ENCODE data around the gene TRIM67. TPM values are rescaled to one million over a fixed set of nuclear protein-coding genes. Genes with fewer than 3 reads are reported as not detected.
"Not testable (repeated sequence)": the region's sequence is repeated elsewhere in the genome, so short reads cannot be mapped to it uniquely, and the experiment has no call there.

Gene TRIM67
- total RNA-seq, 1 donor from 2014 or later: 0.03 TPM

DNA sequence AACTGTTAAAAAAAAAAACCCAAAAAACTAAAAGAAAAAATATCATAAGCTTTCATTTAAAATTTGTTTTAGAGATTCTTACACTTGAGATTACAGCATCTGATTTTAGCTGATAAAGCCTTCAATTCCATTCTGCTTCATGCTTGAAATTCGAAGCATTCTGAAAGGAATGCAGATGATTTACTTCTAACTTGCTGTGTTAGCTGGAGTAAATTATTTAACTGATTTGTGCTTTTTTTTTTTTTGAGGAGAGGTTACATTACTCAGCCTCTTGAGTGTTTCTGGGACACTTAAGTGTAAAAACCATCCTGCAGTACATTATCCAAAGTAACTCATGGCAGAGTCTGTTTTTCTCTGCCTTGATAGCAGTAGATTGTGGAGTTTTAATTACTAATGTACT is 4.5 kb upstream of the TRIM67 start:
- ATAC-seq: no peak

DNA sequence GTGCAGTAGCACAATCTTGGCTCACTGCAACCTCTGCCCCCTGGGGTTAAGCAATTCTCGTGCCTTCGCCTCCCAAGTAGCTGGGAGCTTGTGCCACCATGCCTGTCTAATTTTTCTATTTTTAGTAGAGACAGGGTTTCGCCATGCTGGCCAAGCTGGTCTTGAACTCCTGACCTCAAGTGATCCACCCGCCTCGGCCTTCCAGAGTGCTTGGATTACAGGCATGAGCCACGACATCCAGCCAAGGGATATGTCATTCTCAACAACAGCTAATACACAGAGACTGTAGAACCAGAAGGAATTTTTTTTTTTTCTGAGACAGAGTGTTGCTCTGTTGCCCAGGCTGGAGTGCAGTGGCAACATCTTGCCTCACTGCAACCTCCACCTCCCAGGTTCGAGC is 3.7 kb upstream of the TRIM67 start:
- not testable (repeated sequence) for ATAC-seq; DNase-seq (ENCODE audit: low spot score)

More for the DNA sequence above, 4.5 kb upstream of the TRIM67 start:
- no peak for DNase-seq (ENCODE audit: low spot score)

- ATAC-seq (no peak), DNase-seq (ENCODE audit: low spot score) (no peak)
Measured at GRCh38 chr1:231159202-231159962, 2.5 kb upstream of the TRIM67 start.

DNA sequence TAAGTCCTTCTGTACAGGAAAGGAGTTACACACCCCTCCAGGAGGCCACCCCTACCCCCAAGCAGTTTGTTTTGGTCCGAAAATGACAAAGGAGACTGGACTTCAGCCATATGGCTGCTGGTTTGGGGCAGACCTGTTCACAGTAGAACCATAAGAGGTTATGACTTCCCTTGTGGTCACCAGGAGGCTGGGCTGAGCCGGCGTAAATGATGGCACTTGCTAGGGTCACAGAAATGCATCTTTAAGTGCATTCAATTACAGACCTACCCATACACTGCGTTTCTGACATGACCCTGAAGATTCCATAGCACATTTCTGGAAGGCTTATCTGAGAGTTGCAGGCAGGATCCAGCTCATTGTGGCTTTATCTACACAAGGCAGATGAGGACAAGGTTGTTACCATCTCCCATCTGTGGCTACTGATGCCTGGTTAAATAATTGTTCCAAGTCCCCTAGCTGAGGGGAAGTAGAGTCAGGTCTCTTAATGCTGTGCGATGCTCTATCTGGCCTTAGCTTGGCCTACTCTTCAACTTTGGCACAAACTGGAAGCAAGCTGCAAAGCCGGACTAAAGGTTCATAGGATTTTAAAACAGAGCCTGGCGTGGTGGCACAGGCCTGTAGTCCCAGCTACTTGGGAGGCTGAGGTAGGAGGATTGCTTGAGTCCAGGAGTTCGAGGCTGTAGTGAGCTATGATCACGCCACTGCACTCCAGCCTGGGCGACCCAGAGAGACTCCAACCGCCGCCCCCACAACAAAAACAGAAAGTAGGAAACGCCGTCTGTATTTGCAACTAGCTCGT is 1.7 kb upstream of the TRIM67 start:
- ATAC-seq (no peak), DNase-seq (ENCODE audit: low spot score) (no peak)

GRCh38 chr1:231160895-231161666 is 777 bp upstream of the TRIM67 start:
- no peak for ATAC-seq
- DNase-seq (ENCODE audit: low spot score): no peak

GRCh38 chr1:231162297-231162969 is 575 bp downstream of the TRIM67 start:
- DNase-seq (ENCODE audit: low spot score) (no peak), ATAC-seq (peak; percentile 92)

- ATAC-seq: no peak
- no peak for DNase-seq (ENCODE audit: low spot score)
Measured at GRCh38 chr1:231162970-231163829, 1.3 kb downstream of the TRIM67 start.

DNA sequence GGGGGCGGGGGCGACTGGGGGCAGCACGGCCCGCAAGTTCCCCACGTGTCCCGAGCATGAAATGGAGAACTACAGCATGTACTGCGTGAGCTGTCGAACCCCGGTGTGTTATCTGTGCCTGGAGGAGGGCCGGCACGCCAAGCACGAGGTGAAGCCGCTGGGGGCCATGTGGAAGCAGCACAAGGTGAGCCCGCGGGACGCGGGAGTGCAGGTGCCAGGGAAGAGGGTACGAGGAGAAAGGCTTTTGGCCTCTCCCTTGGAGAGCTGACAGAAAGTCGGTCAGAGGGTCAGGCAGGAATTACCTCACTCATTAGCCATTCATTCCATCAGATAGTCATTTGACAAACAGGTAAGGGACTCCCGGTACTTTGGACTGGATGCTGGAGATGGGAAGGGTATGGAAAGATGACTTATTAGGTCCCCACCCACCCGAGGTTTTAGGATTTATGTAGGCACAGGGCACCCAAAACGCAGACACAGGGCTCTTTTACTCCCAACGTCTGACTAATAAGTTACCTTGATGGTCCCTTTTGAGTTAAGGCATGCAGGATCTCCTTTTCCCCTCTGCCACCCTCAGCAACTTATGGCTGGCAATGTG is 2.1 kb downstream of the TRIM67 start:
- no peak for ATAC-seq

DNA sequence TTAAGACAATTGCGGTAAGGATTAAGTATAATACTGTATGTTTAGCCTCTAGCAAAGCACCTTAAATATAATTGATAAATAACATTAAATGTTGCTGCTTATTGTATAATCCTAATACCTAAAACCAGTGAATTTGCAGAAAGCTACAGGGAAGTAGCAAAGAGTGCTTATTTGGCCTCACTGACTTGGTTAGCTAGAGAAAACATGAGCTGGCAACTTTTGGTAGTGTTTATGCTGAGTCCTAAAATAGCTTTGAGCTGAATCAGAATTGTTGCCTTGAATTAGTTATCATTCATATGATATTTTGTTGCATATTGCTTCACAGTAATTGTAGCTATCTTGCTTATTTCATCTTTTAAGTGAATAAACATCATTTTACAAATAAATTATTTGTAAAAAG is 3.5 kb downstream of the TRIM67 start:
- ATAC-seq (no peak), DNase-seq (ENCODE audit: low spot score) (no peak)

More for the DNA sequence above, 2.1 kb downstream of the TRIM67 start:
- DNase-seq (ENCODE audit: low spot score): no peak

- DNase-seq (ENCODE audit: low spot score): no peak
- no peak for ATAC-seq
Measured at GRCh38 chr1:231166398-231166797, 4.5 kb downstream of the TRIM67 start.

- DNase-seq (ENCODE audit: low spot score) (no peak), ATAC-seq (no peak)
Measured at GRCh38 chr1:231170875-231171274, 9.0 kb downstream of the TRIM67 start.

DNA sequence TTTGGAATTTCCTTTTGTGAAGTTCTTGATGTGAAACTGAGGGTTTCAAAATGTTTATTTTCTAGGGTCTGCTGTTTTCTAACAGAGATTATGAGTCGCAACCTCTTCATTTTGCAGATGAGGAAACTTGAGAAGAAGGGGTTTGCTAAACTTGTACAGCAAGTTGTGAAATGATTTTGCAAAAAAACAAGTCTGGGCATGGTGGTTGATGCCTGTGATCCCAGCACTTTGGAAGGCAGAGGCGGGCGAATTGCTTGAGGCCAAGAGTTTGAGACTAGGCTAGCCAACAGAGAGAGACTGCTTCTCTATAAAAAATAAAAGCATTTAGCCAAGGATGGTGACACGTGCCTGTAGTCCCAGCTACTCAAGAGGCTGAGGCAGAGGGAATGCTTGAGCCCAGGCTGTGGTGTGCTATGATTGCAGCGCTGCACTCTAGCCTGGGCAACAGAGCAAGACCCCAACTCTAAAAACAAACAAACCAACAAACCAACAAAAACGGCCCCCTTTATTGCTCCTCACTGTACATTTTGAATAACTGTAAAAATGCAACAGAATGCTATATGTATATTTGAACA is 9.9 kb downstream of the TRIM67 start:
- ATAC-seq: no peak
- no peak for DNase-seq (ENCODE audit: low spot score)

- no peak for DNase-seq (ENCODE audit: low spot score)
- no peak for ATAC-seq
Measured at GRCh38 chr1:231172411-231172810, 10.6 kb downstream of the TRIM67 start.

DNA sequence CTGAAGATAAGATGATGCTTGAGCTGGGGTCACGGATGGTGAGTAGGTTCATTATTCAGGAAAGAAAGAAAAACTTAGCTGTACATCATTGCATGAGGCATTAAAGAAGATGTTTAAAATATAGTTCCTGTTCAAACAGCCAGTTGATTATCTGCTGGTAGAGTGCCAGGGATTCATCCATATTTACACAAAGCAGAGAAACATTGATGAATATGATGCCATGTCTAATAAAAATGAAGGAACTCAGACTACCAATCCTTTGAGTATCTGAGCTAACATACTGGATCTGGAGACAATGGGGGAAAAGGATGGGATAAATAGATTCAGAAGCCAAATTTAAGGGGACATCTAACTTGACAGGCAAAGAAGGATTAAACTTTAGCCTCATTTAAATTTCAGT is 14.6 kb downstream of the TRIM67 start:
- no peak for ATAC-seq
- no peak for DNase-seq (ENCODE audit: low spot score)

- ATAC-seq (no peak), DNase-seq (ENCODE audit: low spot score) (no peak)
Measured at GRCh38 chr1:231177226-231177625, 15.4 kb downstream of the TRIM67 start.

GRCh38 chr1:231177936-231178335 is 16.1 kb downstream of the TRIM67 start:
- DNase-seq (ENCODE audit: low spot score) (no peak), ATAC-seq (no peak)

GRCh38 chr1:231178970-231179369 is 17.1 kb downstream of the TRIM67 start:
- DNase-seq (ENCODE audit: low spot score) (no peak), ATAC-seq (no peak)

GRCh38 chr1:231180034-231180433 is 18.2 kb downstream of the TRIM67 start:
- no peak for ATAC-seq
- DNase-seq (ENCODE audit: low spot score): no peak

- ATAC-seq: no peak
- no peak for DNase-seq (ENCODE audit: low spot score)
Measured at GRCh38 chr1:231181271-231181670, 19.4 kb downstream of the TRIM67 start.
